IPS DF 4.7 (cell line): ENCODE measurements around the gene RMI2.
A peak's percentile ranks its signal among the peaks of the same experiment; 100 is the strongest.
"Not testable (repeated sequence)": the region's sequence is repeated elsewhere in the genome, so short reads cannot be mapped to it uniquely, and the experiment has no call there.

Source experiments
- DNase-seq: peaks from one replicate; pipeline ENCODE4 v3.0.0-alpha.2; 2013; ENCODE audit warnings: low spot score; ENCODE audit errors: extremely low read depth

Gene RMI2

DNA sequence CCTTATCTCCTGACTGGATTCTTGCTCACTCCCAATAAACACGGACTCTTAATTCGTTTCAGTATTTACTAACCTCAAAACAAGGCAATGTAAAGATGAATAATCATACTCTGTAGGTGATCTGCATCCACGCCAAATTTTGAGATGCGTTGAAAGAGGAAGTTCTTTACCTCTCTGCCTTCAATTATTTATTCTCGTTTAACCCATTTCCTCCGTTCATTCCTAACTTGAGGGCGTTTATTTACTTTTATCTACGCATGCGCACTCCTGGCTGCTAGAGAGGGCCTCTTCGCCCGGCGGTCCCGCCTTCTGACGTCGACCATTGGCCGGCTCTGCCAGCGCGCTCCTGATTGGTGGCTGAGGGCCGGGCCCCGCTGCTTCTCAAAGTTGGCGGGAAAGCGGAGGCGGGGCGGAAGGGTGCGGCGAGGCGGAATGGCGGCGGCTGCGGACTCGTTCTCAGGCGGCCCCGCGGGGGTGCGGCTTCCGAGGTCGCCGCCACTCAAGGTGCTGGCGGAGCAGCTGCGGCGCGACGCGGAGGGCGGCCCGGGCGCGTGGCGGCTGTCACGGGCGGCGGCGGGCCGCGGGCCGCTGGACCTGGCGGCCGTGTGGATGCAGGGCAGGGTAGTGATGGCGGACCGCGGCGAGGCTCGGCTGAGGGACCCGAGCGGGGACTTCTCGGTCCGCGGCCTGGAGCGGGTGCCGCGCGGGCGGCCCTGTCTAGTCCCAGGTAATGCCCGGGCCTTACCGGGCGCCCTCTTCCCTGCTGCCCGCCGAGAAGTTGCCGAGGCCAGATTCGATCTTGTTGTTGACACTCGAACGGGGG is at the start of gene RMI2:
Gene RMI2 (plus strand): TSS at position 420 of the 823 bp plus-strand sequence. CDS start 13 bp downstream, at position 433.
- peak; percentile 75 for DNase-seq

DNA sequence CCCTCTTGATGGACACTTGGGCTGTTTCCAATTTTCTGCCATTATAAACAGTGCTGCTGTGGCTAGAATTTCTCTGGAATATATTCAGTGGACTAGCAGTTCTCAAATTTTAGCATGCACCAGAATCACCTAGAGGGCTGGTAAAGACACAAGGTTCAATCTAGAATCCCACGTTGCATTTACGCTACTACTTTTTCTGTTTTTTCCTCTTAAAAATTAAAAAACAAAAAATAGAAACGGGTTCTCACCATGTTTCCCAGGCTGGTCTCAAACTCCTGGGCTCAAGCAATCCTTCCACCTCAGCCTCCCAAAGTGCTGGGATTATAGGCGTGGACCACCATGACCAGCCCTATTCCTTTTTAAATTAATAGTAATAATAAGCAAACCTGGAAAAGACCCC is 49.6 kb upstream of the RMI2 start:
- DNase-seq: no peak

DNA sequence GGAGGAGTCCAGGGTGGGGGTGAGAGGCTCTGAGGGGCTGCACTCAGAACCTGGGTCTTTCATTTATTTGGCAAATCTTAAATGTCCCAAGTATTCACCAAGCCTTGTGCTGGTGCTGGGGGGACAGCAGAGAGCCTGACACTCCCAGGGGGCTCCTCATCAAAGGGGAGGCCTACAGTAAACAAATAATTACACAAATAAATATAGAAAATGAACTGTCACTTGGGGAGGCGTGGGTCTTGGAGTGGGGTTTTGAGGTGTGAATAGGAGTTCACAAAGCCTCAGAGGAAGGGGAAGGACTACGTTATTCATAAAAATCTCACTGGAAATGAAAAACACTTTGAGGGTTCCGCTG is 48.9 kb upstream of the RMI2 start:
- DNase-seq: no peak

DNA sequence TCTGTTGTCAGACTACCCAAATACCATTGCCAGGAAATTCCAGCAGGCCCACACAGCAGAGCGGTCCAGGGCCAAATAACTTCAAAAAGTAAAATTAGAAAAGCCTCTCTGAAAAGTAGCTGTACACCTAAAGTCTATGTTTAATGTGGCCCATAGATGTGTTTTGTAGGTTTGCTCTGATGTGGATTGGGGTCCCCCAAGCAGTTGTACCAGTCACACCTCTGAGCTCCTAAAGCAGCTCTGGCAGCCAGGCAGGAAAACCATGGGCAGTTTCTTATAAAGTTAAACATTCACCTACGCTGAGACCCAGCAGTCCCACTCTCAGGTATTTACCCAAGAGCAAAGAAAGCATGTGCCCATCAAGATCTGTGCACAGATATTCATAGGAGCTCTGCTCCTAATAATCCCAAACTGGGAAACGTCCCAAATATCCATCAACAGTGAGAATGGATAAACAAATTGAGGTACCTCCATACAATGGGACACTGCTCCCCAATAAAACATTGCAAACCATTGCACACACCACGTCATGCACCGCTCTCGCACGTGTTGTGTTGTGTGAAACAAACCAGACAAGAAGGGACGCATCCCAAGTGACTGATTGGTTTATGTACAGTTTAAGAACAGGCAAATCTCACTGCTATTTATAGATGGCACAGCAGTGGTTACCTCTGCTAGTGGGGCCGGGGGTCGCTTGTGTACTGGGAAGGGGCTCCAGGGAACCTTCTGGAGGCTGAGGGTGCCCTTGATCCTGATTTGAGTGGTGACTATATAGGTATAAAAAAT is 48.4 kb upstream of the RMI2 start:
- DNase-seq: no peak

DNA sequence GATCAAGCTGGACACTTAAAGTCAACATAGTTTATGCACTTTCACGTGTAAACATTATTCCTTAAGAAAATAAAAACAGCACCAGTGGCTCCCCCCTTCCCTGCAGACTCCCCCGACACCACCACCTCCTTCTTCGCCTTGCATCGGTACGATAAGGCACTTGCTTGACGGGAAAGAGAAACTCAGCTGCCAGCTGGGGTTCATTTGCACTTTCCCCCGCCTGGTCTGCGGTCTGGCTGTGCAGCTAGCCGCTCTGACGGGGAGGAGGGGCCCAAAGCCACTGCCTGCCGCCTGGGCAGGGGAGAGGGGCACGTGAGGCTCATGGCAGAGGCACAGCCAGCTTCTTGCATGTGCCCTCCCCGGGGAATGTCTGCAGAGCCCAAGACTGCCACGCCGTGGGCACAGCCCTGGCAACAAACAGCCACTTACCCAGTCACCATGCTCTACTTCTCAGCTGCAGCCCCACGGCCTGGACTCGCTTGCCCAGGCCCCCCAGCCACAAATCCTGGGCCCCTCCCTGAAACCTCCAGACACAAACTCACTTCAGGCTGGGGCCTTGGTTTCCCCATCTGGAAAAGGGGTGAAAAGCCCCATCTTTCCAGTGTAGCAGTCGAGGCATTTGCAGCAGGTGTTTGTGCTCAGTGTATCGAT is 47.6 kb upstream of the RMI2 start:
- DNase-seq: no peak

DNA sequence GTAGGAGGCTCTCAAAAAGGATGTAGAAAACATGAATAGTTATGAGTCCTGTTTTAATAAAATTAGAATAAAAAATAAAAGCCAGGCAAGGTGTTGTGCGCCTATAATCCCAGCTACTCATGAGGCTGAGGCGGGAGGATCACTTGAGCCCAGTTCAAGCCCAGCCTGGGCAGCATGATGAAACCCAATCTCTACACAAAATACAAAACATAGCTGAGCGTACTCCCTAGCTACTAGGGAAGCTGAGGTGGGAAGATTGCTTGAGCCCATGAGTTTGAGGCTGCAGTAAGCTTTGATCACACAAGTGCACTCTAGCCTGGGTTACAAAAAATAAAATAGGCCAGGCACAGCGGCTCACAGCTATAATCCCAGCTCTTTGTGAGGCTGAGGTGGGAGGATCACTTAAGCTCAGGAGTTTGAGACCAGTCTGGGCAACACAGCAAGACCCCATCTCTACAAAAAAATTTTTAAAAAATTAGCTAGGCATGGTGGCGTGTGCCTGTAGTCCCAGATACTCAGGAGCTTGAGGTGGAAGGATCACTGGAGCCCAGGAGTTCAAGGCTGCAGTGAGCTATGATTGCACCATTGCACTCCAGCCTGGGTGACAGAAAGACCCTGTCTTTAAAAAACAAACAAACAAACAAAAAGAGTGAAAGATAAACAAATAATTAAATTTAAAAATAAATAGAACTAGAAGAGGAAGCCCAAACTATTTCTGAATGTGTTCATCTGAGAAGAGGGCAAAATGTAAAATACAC is 46.9 kb upstream of the RMI2 start:
- no peak for DNase-seq

DNA sequence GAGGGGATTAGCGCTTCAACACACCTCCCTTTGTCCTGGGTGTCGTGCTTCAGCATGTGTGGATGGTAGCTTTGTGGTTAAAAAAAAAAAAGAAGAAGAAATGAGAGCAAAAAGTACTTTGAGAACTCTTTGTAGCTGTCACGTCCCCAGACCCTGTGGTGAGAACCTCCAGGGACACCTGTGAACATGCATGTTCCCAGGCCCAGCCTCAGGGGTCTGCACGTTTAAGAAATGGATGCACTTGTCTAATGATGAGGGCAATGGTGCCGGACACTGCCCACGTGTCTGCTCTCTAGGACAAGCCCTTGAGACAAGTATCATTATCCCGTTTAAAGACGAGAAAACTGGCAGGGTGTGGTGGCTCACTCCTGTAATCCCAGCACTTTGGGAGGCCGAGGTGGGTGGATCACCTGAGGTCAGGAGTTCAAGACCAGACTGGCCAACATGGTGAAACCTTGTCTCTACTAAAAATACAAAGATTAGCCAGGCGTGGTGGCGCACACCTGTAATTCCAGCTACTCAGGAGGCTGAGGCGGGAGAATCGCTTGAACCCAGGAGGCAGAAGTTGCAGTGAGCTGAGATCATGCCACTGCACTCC is 46.2 kb upstream of the RMI2 start:
- not testable (repeated sequence) for DNase-seq

DNA sequence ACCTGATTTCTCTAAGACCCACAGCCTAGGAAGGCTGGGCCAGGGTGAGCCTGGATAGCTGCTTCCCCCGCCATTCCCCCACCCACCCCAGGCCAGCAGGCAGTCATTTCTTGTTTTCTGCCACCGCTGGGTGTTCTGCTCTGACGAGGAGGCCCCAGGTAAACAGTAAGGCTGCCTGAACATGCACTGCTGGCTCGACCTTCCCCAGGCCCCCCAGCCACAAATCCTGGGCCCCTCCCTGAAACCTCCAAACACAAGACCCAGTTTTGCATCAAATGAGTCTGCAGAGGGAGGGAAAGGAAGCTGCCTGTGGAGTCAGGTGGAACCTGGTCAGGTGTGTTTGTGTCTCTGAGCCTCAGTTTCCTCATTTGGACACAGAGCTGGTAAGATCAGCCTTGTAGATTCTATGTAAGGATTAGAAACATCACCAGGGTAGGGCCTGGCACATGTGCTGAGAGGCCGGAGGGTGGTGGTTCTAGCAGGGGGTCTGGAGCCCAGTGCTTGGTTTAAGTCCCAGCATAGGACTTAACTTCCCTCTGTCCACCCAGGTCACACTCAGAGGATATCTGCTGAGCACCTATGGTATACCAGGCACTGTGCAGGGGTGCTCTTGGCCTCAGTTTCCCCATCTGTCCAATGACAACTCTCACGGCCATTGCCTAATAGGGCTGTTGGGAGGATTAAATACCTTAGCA is 45.2 kb upstream of the RMI2 start:
- no peak for DNase-seq

DNA sequence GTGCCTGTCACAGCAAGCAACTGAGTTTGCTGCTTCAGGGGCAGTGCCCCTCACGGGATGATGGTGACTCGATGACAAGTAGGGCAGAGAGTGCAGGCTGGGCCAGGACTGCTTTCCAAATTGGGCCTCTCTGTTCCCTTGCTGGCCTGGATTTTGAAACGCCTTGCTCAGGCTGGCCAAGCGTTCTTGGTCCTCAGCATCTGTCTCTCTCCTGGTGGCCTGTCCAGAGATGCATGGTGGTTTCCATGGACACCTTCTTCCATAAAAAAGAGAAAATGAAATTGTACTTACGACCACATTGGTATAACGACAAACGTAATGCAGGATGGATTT is 44.7 kb upstream of the RMI2 start:
- no peak for DNase-seq

DNA sequence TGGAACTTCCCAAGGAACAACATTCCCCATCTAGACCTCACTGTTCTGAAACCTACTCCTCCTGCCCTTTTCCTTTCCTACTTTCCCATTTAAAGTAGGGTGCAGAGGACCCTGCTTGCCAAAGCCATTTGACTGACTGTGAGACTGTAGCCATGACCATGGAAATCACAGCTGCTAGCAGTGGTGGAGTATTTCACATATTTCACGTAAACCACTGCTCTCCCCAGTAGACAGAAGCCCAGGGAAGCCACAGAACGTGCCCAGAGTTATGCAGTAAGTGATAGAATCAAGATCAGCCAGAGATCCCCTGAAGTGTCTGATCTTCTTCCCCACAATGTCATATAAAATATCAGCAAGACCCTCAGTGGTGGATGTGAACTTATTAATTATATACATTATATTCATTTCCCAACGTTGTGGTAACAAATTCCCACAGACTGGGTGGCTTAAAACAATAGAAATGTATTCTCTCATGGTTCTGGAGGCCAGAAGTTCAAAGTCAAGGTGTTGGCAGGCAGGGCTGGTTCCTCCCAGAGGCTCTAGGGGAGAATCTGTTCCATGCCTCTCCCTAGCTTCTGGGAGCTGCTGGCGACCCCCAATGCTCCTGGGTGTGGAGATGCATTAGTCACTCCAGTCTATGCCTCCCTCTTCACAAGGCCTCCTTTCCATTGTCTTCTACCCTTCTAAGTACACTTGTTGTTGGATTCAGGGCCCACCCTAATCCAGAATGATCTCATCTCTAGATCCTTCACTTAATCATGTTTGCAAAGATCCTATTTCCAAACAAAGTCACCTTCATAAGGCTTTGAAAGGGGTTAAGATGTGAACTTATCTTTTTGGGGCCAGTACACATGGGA is 43.4 kb upstream of the RMI2 start:
- no peak for DNase-seq

DNA sequence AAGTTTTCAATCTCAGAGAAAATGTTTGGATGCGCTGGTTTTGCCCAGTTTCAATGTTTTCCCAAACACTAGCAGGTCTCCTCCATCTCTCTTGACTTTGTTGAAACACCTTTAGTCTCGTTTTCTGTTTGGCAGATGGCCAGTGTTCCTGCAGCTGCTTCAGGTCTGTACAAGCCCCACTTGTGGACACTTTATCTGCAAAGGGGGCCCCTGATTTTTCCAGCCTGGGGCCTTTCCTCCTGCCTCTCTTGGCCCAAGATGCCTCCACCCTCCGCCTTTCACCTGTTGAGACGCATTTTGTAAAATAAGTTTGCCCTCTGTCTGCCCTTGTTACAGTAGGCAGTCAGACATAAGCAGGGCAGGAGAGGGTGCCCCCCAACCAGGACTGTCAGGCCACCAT is 42.3 kb upstream of the RMI2 start:
- no peak for DNase-seq

DNA sequence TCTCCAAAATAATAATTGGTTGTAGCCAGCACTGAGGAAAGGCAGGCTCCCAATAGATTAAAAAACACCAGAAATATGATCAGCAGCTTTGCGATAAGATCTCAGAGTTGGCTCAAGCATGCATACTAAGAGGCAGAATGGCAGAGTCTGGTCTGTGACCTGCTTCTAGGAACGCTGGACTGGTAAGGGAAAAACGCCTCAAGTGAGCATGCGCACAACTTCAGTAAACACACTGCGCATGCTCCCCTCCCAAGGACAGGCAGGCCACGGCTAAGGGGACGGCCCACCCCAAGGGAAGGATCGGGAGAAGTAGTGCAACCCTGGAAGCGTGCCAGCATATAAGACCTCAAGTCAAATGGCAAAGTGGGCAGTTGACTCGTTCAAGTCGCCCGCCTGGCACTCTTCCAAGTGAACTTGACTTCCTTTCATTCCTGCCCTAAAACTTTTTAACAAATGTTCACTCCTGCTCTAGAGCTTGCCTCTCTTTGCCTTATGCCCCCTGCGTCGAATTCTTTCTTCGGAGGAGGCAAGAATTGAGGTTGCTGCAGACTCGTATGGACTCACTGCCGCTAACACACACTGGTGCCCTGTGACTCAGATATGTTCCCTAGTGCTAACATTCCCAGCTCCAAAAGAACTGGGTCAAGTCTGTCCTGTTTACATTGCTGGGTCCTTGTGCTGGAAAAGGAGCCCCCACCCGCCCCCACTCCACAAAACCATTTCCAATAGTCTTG is 41.7 kb upstream of the RMI2 start:
- no peak for DNase-seq

DNA sequence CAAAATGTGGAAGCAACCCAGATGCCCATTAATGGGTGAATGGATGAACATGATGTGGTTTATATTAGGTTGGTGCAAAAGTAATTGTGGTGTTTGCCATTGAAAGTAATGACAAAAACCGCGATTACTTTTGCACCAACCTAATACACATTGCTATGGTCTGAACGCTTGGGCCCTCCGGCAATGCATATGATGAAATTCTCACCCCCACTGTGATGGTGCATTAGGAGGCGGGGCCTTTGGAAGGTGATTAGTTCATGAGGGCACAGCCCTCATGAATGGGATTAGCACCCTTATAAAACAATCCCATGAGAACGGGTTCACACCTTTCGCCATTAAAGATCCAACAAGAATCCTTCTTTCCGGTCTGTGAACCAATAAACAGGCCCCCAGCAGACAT is 38.9 kb upstream of the RMI2 start:
- no peak for DNase-seq

DNA sequence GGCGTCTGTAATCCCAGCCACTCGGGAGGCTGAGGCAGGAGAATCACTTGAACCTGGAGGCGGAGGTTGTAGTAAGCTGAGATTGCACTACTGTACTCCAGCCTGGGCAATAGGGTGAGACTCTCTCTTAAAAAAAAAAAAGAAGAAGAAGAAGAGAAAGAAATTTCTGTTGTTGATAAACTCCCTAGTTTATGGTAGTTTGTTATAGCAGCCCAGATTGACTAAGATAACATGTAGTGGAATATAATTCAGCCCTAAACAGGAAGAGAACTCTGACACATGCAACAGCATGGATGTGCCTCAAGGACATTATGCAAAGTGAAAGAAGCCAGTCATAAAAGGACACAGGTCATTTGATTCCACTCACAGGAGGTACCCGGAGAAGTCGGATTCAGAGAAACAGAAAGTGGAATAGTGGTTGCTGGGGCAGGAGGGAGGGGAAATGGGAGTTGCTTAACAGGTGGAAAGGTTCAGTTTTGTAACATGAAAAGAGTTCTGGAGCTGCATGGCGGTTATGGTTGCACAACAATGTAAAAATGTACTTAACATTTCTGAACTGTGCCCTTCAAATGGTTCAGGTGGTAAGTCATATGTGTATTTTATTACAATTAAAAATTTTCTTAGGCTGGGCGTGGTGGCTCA is 38.1 kb upstream of the RMI2 start:
- DNase-seq: no peak

DNA sequence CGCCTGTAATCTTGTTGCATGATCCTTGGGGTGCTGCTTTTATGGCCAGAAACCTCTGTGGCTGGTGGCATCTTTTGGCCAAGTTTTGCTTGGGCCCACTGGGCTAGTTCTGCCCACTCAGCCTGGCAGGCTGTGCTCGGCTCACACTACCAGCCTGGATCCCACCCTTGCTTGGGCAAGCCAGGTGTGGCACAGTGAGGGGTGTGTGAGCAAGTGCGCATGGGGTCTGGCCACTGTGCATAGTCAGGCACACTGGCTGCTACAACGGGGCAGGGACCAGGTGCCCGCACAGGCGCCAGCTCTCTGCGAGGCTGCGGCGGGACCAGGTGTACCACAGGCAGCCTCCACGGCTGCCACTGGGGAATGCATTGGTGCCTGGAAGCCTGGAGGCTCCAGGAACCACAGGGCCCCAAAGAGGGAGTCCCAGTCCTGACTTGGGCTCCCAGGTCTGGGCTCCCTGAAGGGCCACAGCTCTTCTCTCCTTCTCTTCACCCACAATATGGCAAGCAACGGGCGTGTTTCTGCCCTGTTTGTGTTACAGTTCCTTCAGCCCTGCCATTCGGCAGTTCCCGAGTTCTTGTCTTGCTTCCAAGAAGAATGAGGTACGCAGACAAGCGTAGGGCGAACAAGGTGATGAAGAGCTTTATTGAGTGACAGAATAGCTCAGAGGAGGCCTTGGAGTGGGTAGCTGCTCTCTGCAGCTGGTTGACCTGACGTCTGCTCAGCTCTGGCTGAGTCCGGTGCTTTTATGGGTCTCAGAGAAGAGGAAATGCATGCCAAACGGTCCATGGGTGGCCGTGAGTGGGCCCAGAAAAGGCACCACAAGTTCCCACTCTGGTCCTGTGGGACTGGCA is 37.4 kb upstream of the RMI2 start:
- no peak for DNase-seq

DNA sequence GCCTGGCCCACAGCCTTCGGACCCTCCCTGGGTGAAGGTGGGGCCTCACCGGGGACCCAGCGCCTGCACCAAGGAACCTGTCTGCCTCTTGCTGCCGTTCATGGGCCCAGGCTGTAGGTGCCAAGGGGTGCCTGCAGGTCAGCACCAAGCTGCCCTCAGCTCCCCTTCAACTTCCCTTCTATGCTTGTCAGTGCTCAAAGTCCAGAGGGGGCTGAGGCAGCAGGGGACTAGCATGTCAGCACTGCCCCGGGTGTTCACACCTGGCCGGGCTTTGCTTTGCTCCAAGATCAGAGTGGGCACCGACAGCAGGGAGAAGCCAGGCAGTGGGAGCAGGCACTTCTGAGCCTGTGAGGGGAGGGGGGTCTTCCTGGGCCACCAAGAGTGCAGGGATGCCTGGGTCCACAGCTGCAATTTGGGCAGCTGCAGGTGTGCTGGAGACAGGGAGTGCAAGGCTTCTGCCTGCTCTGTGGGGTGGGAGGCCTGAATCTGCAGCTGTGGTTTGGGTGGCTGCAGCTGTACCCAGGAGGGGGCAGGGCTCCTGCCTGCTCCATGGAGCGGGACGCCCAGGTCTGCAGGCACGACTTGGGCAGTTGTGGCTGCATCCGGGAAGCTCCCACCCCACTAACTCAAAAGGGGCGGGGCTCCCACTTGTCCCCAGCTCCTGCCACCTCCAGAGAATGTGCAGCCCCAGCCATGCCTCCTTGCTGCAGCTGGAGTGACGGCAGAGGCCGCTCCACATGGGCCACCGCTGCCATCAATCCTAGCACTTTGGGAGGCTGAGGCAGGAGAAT is 36.6 kb upstream of the RMI2 start:
- no peak for DNase-seq
